BE2C (cell line): Measurements from ENCODE around the gene TMEM229B.

Experiments used
- DNase-seq: peaks from one replicate; pipeline ENCODE4 v3.0.0-alpha.2; 2020
- H3K27me3 ChIP-seq: fragments of 250-450 bp; sonication (Bioruptor Pico); 2 replicates; pipeline ENCODE4 v1.5.1; 2020; ENCODE audit warnings: mild to moderate bottlenecking
- H3K36me3 ChIP-seq: fragments of 250-450 bp; sonication (Bioruptor Pico); 2 replicates; pipeline ENCODE4 v1.5.1; 2020; ENCODE audit warnings: mild to moderate bottlenecking
- H3K4me1 ChIP-seq: fragments of 250-450 bp; sonication (Bioruptor Pico); 2 replicates; pipeline ENCODE4 v1.5.1; 2020
- H3K4me3 ChIP-seq: 2 replicates; pipeline ENCODE4 v1.5.1; 2011; ENCODE audit warnings: low read depth, low read length
- H3K9me3 ChIP-seq: fragments of 250-450 bp; sonication (Bioruptor Pico); 2 replicates; pipeline ENCODE4 v1.5.1; 2020
- TF ChIP-seq, protein P1 (sequence below): IDR thresholded peaks from 2 replicates; pipeline ENCODE4 v1.5.1; 2012; ENCODE audit warnings: mild to moderate bottlenecking, low read depth, low read length

The TMEM229B gene

DNA sequence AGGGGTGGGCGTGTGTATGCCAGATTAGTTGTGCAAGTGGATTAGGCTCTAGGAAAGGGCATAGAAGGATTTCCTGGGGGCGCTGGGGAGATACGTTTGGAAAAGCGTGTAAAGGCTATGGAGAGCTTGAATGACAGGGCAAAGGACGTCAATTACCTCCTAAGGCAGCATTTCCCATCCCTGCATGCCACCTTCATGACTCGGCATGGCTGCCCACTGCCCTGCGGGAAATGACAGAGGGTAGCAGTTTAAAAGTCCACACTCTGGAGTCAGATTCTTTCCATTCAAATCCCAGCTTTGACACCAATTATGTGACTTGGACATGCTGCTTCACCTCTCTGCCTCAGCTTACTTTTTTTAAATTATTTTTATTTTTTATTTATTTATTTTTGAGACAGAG, 14.8 kb upstream of the TMEM229B start:
- H3K36me3 ChIP-seq: no peaks in the 10 kb centered on the region
- H3K4me1 ChIP-seq: no peaks in the 10 kb centered on the region
- DNase-seq: no peak
- TF ChIP-seq, protein P1, sequence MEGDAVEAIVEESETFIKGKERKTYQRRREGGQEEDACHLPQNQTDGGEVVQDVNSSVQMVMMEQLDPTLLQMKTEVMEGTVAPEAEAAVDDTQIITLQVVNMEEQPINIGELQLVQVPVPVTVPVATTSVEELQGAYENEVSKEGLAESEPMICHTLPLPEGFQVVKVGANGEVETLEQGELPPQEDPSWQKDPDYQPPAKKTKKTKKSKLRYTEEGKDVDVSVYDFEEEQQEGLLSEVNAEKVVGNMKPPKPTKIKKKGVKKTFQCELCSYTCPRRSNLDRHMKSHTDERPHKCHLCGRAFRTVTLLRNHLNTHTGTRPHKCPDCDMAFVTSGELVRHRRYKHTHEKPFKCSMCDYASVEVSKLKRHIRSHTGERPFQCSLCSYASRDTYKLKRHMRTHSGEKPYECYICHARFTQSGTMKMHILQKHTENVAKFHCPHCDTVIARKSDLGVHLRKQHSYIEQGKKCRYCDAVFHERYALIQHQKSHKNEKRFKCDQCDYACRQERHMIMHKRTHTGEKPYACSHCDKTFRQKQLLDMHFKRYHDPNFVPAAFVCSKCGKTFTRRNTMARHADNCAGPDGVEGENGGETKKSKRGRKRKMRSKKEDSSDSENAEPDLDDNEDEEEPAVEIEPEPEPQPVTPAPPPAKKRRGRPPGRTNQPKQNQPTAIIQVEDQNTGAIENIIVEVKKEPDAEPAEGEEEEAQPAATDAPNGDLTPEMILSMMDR: no peak
- H3K27me3 ChIP-seq: peaks cover 5% of the 10 kb centered on the region; the same call in 1 of the 2 replicates
- H3K9me3 ChIP-seq: no peaks in the 10 kb centered on the region
- H3K4me3 ChIP-seq: no peak overlapping the region

DNA sequence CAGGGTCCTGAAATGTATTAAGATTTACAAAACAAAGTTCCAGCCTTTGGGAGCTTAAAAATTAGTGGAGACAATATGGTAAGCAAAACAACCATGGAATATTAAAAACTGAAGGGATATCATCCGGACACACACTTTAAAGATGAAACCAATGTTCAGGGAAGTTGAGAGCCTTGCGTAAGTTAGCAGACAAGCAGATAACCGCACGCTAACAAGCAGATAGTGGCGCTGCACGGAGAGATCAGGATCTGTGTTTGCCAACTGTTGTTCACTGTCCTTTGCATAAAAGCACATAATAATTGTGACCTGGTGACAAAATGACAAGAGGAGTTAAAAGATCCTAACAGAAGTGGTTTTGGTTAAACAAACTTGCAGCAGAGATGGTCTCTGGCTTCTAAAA, 14.3 kb upstream of the TMEM229B start:
- DNase-seq: no peak
- Histone ChIP-seq H3K9me3 (no peaks in the 10 kb centered on the region), H3K4me1 (no peaks in the 10 kb centered on the region), H3K4me3 (no peak overlapping the region), H3K27me3 (peaks cover 5% of the 10 kb centered on the region; the same call in 1 of the 2 replicates), H3K36me3 (no peaks in the 10 kb centered on the region)
- TF ChIP-seq, protein P1: no peak

DNA sequence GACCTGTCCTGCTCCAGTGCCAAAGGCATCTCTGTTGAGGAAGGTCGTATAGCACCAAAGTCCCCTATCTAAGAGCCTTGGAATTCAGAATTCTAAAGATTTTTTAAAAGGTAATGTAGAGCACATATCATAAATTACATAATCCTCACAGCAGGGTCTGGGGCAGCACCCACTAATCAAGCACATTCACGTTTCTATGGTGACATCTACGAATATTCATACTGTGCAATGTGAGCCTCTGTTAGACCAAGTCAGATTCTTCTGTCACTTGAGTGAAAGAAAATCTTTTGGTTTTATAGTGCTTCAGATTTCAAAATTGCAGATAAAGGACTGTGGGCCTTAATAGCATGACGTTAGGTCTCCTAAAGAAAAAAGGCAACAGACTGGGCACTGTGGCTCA, 13.1 kb upstream of the TMEM229B start:
- no peak for DNase-seq
- peaks cover 2% of the 10 kb centered on the region; the same call in 1 of the 2 replicates for H3K27me3 ChIP-seq
- no peaks in the 10 kb centered on the region for H3K4me1 ChIP-seq
- no peaks in the 10 kb centered on the region for H3K36me3 ChIP-seq
- TF ChIP-seq, protein P1: no peak
- no peak overlapping the region for H3K4me3 ChIP-seq
- H3K9me3 ChIP-seq: no peaks in the 10 kb centered on the region

DNA sequence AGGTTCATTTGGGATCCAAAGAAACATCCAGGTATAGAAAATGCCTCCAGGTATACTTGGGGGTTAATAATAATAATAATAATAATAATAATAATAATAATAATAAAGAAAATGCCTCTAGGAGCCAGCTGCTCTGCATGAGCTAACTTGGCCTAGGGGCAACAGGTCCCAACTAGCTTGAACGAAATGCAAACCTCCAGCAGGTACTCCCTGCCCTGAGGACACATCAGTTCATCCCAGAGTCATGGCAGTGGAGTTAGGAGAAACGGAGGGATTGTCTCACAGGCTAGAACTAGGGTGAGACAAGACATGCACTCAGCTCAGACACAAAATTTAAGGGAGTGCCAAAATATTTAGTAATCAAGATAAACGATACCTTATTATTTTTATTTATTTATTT, 12.5 kb upstream of the TMEM229B start:
- H3K4me3 ChIP-seq: no peak overlapping the region
- no peaks in the 10 kb centered on the region for H3K9me3 ChIP-seq
- TF ChIP-seq, protein P1: no peak
- H3K4me1 ChIP-seq: no peaks in the 10 kb centered on the region
- peaks cover 2% of the 10 kb centered on the region; the same call in 1 of the 2 replicates for H3K27me3 ChIP-seq
- no peak for DNase-seq
- H3K36me3 ChIP-seq: no peaks in the 10 kb centered on the region

DNA sequence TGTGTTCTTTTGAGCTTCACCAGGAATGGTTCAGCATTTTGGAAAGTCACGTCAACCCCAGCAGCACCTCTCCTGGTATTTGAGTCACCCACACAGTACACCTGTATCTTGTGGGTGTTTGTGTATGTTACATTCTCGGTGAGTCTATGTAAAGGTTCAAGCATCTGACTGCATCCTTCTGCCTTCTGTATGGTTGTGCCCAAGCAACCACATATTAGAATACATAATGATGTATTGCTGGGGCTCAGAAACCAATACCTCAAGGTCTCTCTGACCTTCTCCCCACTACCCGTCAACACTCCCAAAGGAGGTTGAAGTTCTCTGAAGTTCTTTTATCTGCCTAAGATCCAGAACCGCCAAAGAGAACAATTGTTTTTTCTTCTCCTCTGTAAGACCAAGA, 9.2 kb upstream of the TMEM229B start:
- no peak for DNase-seq
- Histone ChIP-seq H3K9me3 (peaks cover 4% of the 10 kb centered on the region; the same call in 1 of the 2 replicates), H3K4me1 (no peaks in the 10 kb centered on the region), H3K27me3 (no peaks in the 10 kb centered on the region), H3K36me3 (no peaks in the 10 kb centered on the region), H3K4me3 (no peak overlapping the region)
- TF ChIP-seq, protein P1: no peak

DNA sequence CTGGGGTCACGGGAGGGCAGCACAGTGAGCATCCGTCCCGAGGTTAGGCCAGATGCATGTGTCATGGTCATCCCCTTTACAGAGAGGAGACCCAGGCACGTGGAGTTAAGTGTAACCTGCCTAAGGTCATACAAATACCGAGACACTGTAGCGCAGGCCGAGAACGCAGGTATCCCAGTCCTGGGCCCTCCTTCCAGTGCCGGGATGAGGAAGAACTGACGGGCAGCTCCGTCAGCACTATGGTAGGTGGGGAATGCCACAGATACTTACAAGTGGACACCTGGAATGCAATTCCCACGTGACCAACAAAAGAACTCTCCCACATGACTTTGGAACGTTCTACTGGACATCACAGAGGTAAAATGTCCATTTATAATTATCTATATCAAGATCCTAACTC, 8.7 kb upstream of the TMEM229B start:
- Histone ChIP-seq H3K9me3 (peaks cover 4% of the 10 kb centered on the region; the same call in 1 of the 2 replicates), H3K36me3 (no peaks in the 10 kb centered on the region), H3K4me1 (peaks cover 3% of the 10 kb centered on the region), H3K27me3 (no peaks in the 10 kb centered on the region), H3K4me3 (no peak overlapping the region)
- DNase-seq: no peak
- TF ChIP-seq, protein P1: no peak
